ENCODE results near the gene PTCH2.

DNA sequence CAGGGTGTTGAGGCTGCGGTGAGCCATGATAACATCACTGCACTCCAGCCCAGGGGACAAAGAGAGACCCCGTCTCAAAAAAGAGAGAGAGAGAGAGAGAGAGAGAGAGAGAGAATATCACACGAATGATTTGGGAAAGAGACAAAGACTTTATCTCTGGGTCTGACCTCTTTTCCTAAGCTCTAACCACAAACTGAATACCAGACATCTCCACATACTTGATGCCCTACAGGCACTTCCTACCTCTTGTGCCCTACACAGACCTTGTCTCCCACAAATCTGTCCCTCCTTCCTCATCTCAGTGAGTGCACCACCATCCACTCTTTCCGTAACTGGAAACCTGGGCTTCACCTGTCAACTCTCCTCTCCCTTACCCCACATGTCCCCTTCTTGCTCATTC lies 27.0 kb upstream of the PTCH2 start:
- TF ChIP-seq CTCF (IDR thresholded peaks at IDR 0.05) (no peak), POLR2A (IDR thresholded peaks at IDR 0.05) (no peak)

All from prostate gland (tissue), 2 donors.